ENCODE data around the gene SLC22A23.

DNA sequence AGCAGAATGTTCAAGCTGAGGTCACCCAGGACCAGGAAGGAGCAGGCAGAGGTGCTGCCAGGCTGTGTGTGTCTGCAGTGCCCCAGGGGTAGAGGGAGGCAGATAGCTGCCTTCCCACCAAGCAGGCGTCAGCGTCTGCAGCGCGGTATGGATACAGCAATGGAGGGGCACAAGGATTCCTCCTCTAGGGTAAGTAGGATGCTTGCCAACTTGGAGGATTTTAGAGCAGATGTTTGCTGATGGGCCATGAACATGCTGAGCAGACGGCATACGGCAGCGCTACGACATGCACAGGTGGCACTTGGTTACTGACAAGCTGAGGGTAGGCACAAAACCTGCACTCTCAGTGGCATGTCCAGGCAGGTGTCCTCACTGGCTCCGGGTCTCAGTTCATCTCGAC is 150.0 kb downstream of the SLC22A23 start:
- TF ChIP-seq EZH2 (IDR thresholded peaks at IDR 0.05; ENCODE audit: insufficient read depth, poor library complexity, severe bottlenecking) (no peak), EZH2phosphoT487 (IDR thresholded peaks at IDR 0.05; ENCODE audit: insufficient read depth, low read depth) (no peak)
